ENCODE data around the gene DIAPH3. TPM values are rescaled to one million over a fixed set of nuclear protein-coding genes. Genes with fewer than 3 reads are reported as not detected.

Gene DIAPH3
- polyA plus RNA-seq, 1 of the 3 experiments (the other 2 are of a cell fraction), result 5.4 TPM

DNA sequence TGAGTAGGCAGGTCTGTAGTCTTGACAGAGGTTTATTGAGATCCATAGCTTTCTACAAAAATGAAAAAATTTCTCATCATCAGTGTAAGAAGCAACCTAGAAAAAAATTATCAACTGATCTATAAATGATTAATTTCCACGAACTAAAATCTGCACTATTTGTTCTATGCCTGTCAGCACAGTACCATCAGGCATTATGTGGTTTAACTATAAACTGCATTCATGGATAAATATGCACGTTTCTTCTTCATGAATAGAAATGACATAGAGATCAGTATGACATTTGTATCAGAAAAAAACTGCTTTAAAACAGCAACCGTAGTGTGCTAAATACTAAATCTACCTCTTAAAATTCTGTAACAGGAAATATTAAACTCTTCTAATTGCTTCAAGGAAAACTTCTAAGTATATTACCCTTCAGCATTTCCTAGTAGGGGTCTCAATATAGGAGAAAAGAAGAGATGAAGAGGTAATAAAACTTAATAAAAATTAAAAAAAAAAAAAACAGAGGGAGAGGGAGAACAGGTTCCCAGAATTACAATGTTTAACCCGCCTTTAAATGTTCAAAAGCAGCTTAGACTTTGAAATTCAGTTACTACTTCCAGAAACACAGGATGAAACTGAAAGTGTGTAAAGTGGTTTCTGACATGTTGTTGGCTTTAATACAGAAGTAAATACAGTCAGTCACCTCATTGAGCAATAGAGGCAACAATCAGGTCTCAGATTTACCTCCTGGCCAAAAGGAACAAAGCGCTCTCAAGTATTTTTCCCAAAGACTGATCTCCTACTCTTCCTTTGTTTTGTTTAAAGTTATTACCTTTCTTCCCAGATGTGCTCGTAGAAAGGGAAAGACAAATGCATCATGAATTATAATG is 144.4 kb downstream of the DIAPH3 start:
- Histone ChIP-seq H3K9me3 (no peaks in the 10 kb centered on the region), H3K4me2 (no peak overlapping the region), H3K9me2 (no peaks in the 10 kb centered on the region), H4K20me1 (ENCODE audit: insufficient read depth) (no peaks in the 10 kb centered on the region), H2AFZ (ENCODE audit: low read depth) (no peak overlapping the region; the same call in 1 of the 2 replicates), H3K4me1 (ENCODE audit: control insufficient read depth in 1 of 2, insufficient read depth in 2 of 2, low read depth in 1 of 2, low read length in 1 of 2) (peaks cover 0 to 16% of the 10 kb centered on the region in 2 experiments; a peak in 2 of 4 replicates), H3F3A (replicated peaks; ENCODE audit: insufficient read depth) (peaks cover 5% of the 10 kb centered on the region), H3K27ac (ENCODE audit: low read depth in 2 of 2, low read length in 1 of 2) (no peak overlapping the region), H3K79me2 (ENCODE audit: insufficient read depth) (peaks cover 41% of the 10 kb centered on the region), H3K27me3 (ENCODE audit: insufficient read depth) (no peaks in the 10 kb centered on the region), H3K9ac (no peak overlapping the region), H3K36me3 (replicated peaks in 1 of 2; ENCODE audit: control insufficient read depth in 1 of 2, insufficient read depth in 2 of 2, low read length in 1 of 2) (peaks cover 0 to 10% of the 10 kb centered on the region in 2 experiments), H3K4me3 (ENCODE audit: low read depth in 2 of 2, low read length in 1 of 2) (no peak overlapping the region)
- CTCF ChIA-PET, result no interaction called here
- no peak for DNase-seq
- 90% methylated on average over 6 of the region's 6 CpGs for WGBS (ENCODE audit: low lambda C conversion rate)
- no peak for TF ChIP-seq GATA2 (CRISPR knock-in tag; IDR thresholded peaks at IDR 0.05)
- TF ChIP-seq FOSL2 (IDR thresholded peaks at IDR 0.05; ENCODE audit: borderline replicate concordance, low read depth), result no peak
- TF ChIP-seq FOXJ3 (CRISPR knock-in tag; IDR thresholded peaks at IDR 0.05), result no peak
- TF ChIP-seq, protein P1, sequence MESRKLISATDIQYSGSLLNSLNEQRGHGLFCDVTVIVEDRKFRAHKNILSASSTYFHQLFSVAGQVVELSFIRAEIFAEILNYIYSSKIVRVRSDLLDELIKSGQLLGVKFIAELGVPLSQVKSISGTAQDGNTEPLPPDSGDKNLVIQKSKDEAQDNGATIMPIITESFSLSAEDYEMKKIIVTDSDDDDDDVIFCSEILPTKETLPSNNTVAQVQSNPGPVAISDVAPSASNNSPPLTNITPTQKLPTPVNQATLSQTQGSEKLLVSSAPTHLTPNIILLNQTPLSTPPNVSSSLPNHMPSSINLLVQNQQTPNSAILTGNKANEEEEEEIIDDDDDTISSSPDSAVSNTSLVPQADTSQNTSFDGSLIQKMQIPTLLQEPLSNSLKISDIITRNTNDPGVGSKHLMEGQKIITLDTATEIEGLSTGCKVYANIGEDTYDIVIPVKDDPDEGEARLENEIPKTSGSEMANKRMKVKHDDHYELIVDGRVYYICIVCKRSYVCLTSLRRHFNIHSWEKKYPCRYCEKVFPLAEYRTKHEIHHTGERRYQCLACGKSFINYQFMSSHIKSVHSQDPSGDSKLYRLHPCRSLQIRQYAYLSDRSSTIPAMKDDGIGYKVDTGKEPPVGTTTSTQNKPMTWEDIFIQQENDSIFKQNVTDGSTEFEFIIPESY (IDR thresholded peaks at IDR 0.05; ENCODE audit: borderline replicate concordance, low read depth), result no peak
- TF ChIP-seq, protein P2, sequence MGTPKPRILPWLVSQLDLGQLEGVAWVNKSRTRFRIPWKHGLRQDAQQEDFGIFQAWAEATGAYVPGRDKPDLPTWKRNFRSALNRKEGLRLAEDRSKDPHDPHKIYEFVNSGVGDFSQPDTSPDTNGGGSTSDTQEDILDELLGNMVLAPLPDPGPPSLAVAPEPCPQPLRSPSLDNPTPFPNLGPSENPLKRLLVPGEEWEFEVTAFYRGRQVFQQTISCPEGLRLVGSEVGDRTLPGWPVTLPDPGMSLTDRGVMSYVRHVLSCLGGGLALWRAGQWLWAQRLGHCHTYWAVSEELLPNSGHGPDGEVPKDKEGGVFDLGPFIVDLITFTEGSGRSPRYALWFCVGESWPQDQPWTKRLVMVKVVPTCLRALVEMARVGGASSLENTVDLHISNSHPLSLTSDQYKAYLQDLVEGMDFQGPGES (IDR thresholded peaks at IDR 0.05; ENCODE audit: low read depth, low read length), result no peak
- TF ChIP-seq YY1 (IDR thresholded peaks at IDR 0.05; ENCODE audit: low read depth), result no peak
- TF ChIP-seq TEAD4 (IDR thresholded peaks at IDR 0.05; ENCODE audit: borderline replicate concordance, insufficient read depth), result no peak
- TF ChIP-seq SIN3A (IDR thresholded peaks at IDR 0.05; ENCODE audit: borderline replicate concordance, low read depth, low read length), result no peak
- no peak for TF ChIP-seq POLR2AphosphoS5 (IDR thresholded peaks at IDR 0.05; ENCODE audit: low read depth, low read length)
- POLR2A ChIA-PET, result no interaction called here

DNA sequence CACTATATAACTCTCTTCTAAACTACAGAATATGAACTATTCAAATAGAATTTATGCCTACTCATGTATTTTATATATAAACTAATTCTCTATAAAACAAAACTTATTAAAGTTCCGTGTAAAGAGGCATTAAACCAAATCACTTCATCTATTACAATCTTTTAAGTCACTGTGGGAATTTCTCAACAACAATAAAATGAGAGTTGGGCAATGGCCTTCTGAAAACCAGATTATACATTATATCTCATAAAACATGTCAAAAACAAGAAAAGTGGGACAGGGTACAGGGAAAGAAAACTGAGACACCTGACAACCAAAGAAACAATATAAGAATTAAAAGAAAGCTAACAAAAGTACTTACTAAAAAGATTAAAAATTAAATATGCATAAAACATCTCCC is 145.2 kb downstream of the DIAPH3 start:
- Histone ChIP-seq H4K20me1 (ENCODE audit: insufficient read depth) (no peaks in the 10 kb centered on the region), H3K36me3 (replicated peaks in 1 of 2; ENCODE audit: control insufficient read depth in 1 of 2, insufficient read depth in 2 of 2, low read length in 1 of 2) (peaks cover 0 to 14% of the 10 kb centered on the region in 2 experiments), H2AFZ (ENCODE audit: low read depth) (no peak overlapping the region), H3K9me3 (no peaks in the 10 kb centered on the region), H3K9ac (no peak overlapping the region), H3K27ac (ENCODE audit: low read depth in 2 of 2, low read length in 1 of 2) (no peak overlapping the region), H3K4me2 (no peak overlapping the region), H3K79me2 (ENCODE audit: insufficient read depth) (peaks cover 37% of the 10 kb centered on the region), H3K27me3 (ENCODE audit: insufficient read depth) (no peaks in the 10 kb centered on the region), H3K4me3 (ENCODE audit: low read depth in 2 of 2, low read length in 1 of 2) (no peak overlapping the region), H3K4me1 (ENCODE audit: control insufficient read depth in 1 of 2, insufficient read depth in 2 of 2, low read depth in 1 of 2, low read length in 1 of 2) (peaks cover 0 to 19% of the 10 kb centered on the region in 2 experiments; a peak in 2 of 4 replicates), H3K9me2 (no peaks in the 10 kb centered on the region), H3F3A (replicated peaks; ENCODE audit: insufficient read depth) (peaks cover 5% of the 10 kb centered on the region)
- 94% methylated on average over 1 of the region's 1 CpG for WGBS (ENCODE audit: low lambda C conversion rate)
- ChIA-PET POLR2A (no interaction called here), CTCF (no interaction called here)
- TF ChIP-seq RXRA (IDR thresholded peaks at IDR 0.05; ENCODE audit: borderline replicate concordance, low read depth) (no peak), JUND (IDR thresholded peaks at IDR 0.05) (no peak), POLR2AphosphoS5 (IDR thresholded peaks at IDR 0.05; ENCODE audit: low read depth, low read length) (no peak), SMC3 (IDR thresholded peaks at IDR 0.05; ENCODE audit: low read depth, low read length) (no peak), TAF1 (IDR thresholded peaks at IDR 0.05; ENCODE audit: borderline replicate concordance, low read depth, low read length) (no peak), SIN3A (IDR thresholded peaks at IDR 0.05; ENCODE audit: borderline replicate concordance, low read depth, low read length) (no peak), FOXJ3 (CRISPR knock-in tag; IDR thresholded peaks at IDR 0.05) (no peak)
- TF ChIP-seq, protein P3, sequence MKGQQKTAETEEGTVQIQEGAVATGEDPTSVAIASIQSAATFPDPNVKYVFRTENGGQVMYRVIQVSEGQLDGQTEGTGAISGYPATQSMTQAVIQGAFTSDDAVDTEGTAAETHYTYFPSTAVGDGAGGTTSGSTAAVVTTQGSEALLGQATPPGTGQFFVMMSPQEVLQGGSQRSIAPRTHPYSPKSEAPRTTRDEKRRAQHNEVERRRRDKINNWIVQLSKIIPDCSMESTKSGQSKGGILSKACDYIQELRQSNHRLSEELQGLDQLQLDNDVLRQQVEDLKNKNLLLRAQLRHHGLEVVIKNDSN (IDR thresholded peaks at IDR 0.05; ENCODE audit: borderline replicate concordance, low read depth), result no peak
- TF ChIP-seq, protein P1 (IDR thresholded peaks at IDR 0.05; ENCODE audit: borderline replicate concordance, low read depth), result no peak
- no peak for DNase-seq

Measured in SK-N-SH (cell line).